Ishikawa (cell line): Measurements from ENCODE around the gene SPOCK2.

Experiments
- CEBPB ChIP-seq: IDR thresholded peaks from 2 replicates; pipeline ENCODE4 v1.6.1; 2012
- CREB1 ChIP-seq: IDR thresholded peaks from 2 replicates; pipeline ENCODE4 v1.6.1; 2012; ENCODE audit warnings: low read depth
- EGR1 ChIP-seq: IDR thresholded peaks from 2 replicates; pipeline ENCODE4 v1.6.1; 2012
- EP300 ChIP-seq: IDR thresholded peaks from 2 replicates; pipeline ENCODE4 v1.6.1; 2012; ENCODE audit warnings: borderline replicate concordance
- FOXM1 ChIP-seq: IDR thresholded peaks from 2 replicates; pipeline ENCODE4 v1.6.1; 2012; ENCODE audit warnings: low read depth, borderline replicate concordance
- MAX ChIP-seq: IDR thresholded peaks from 2 replicates; pipeline ENCODE4 v1.6.1; 2012
- NFIC ChIP-seq: IDR thresholded peaks from 2 replicates; pipeline ENCODE4 v1.6.1; 2012
- RAD21 ChIP-seq: IDR thresholded peaks from 2 replicates; pipeline ENCODE4 v1.6.1; 2012; ENCODE audit warnings: low read depth
- REST ChIP-seq: IDR thresholded peaks from 2 replicates; pipeline ENCODE4 v1.6.1; 2012; ENCODE audit warnings: low read depth, mild to moderate bottlenecking
- TAF1 ChIP-seq: IDR thresholded peaks from 2 replicates; pipeline ENCODE4 v1.6.1; 2012; ENCODE audit warnings: low read depth, mild to moderate bottlenecking
- TCF12 ChIP-seq: IDR thresholded peaks from 2 replicates; pipeline ENCODE4 v1.6.1; 2012; ENCODE audit warnings: low read depth
- TEAD4 ChIP-seq: IDR thresholded peaks from 2 replicates; pipeline ENCODE4 v1.6.1; 2012
- USF1 ChIP-seq: IDR thresholded peaks from 2 replicates; pipeline ENCODE4 v1.6.1; 2012
- YY1 ChIP-seq: IDR thresholded peaks from 2 replicates; pipeline ENCODE4 v1.6.1; 2012; ENCODE audit warnings: low read depth
- ZBTB7A ChIP-seq: IDR thresholded peaks from 2 replicates; pipeline ENCODE4 v1.6.1; 2012; ENCODE audit warnings: low read depth

The SPOCK2 gene

GRCh38 chr10:72062832-72063702, 25.3 kb downstream of the SPOCK2 start:
- TF ChIP-seq CEBPB (no peak), REST (no peak), EP300 (no peak), TAF1 (no peak), ZBTB7A (no peak), YY1 (no peak), FOXM1 (no peak), EGR1 (no peak), NFIC (no peak), RAD21 (no peak)

- TF ChIP-seq EP300 = no peak
- TF ChIP-seq TCF12 = no peak
- no peak for TF ChIP-seq USF1
- no peak for TF ChIP-seq YY1
- no peak for TF ChIP-seq EGR1
- no peak for TF ChIP-seq REST
- TF ChIP-seq TAF1 = no peak
- no peak for TF ChIP-seq RAD21
- no peak for TF ChIP-seq TEAD4
- TF ChIP-seq ZBTB7A = no peak
- no peak for TF ChIP-seq MAX
- TF ChIP-seq CREB1 = no peak
- no peak for TF ChIP-seq CEBPB
- no peak for TF ChIP-seq FOXM1
- TF ChIP-seq NFIC = no peak
Measured at GRCh38 chr10:72062382-72062781, 26.0 kb downstream of the SPOCK2 start.

- no peak for TF ChIP-seq YY1
- TF ChIP-seq TCF12 = no peak
- TF ChIP-seq NFIC = no peak
- no peak for TF ChIP-seq CREB1
- TF ChIP-seq CEBPB = no peak
- no peak for TF ChIP-seq ZBTB7A
- no peak for TF ChIP-seq TEAD4
- no peak for TF ChIP-seq USF1
- no peak for TF ChIP-seq TAF1
- no peak for TF ChIP-seq MAX
Measured at GRCh38 chr10:72061930-72062329, 26.4 kb downstream of the SPOCK2 start.

GRCh38 chr10:72061491-72061890, 26.9 kb downstream of the SPOCK2 start:
- peak; percentile 35; the same call in 1 of the 2 replicates for TF ChIP-seq RAD21
- no peak for TF ChIP-seq CREB1

- TF ChIP-seq YY1 = no peak
- TF ChIP-seq ZBTB7A = no peak
- no peak for TF ChIP-seq EGR1
- no peak for TF ChIP-seq MAX
- TF ChIP-seq CREB1 = no peak
- no peak for TF ChIP-seq NFIC
- no peak for TF ChIP-seq REST
- TF ChIP-seq TCF12 = no peak
- TF ChIP-seq FOXM1 = no peak
- TF ChIP-seq CEBPB = no peak
- no peak for TF ChIP-seq USF1
- no peak for TF ChIP-seq EP300
- TF ChIP-seq RAD21 = no peak
- no peak for TF ChIP-seq TEAD4
- TF ChIP-seq TAF1 = no peak
Measured at GRCh38 chr10:72059843-72060822, 28.2 kb downstream of the SPOCK2 start.
